Measurements from ENCODE around the gene GIPC3.

DNA sequence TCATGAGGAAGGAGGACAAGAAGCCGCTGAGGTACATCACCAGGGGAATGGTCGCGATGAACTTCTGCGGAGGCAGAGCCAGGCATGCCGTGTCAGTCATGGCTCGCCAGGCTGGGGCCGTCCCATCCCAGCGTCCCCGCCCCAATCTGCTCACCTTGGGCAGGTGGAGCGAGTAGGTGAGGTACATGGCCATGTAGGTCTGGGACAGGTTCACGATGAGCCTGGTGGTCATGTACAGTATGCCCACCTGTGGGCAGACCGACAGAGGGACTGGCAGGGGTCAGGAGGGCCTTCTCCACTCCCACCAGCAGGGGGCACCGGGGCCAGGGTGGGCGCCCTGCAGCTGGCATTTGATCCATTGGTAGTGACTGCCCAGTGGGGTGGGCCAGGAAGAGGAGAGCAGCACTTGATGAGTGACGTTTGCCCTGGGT is 38.0 kb upstream of the GIPC3 start:
- TF ChIP-seq POLR2A (IDR thresholded peaks at IDR 0.05): no peak
- TF ChIP-seq, protein P1, sequence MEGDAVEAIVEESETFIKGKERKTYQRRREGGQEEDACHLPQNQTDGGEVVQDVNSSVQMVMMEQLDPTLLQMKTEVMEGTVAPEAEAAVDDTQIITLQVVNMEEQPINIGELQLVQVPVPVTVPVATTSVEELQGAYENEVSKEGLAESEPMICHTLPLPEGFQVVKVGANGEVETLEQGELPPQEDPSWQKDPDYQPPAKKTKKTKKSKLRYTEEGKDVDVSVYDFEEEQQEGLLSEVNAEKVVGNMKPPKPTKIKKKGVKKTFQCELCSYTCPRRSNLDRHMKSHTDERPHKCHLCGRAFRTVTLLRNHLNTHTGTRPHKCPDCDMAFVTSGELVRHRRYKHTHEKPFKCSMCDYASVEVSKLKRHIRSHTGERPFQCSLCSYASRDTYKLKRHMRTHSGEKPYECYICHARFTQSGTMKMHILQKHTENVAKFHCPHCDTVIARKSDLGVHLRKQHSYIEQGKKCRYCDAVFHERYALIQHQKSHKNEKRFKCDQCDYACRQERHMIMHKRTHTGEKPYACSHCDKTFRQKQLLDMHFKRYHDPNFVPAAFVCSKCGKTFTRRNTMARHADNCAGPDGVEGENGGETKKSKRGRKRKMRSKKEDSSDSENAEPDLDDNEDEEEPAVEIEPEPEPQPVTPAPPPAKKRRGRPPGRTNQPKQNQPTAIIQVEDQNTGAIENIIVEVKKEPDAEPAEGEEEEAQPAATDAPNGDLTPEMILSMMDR (IDR thresholded peaks at IDR 0.05): peak; percentile 31 to 48 (median 40)
